RCC 7860 (cell line): Measurements from ENCODE around the gene SPNS1.
A peak's percentile ranks its signal among the peaks of the same experiment; 100 is the strongest.
"Not testable (repeated sequence)": the region's sequence is repeated elsewhere in the genome, so short reads cannot be mapped to it uniquely, and the experiment has no call there.

ENCODE experiments used
- DNase-seq: peaks from one replicate; pipeline ENCODE4 v3.0.0-alpha.2; 2015; ENCODE audit warnings: low spot score
- FAIRE-seq: peaks from 2 replicates; lab custom pipeline; 2012; peaks lifted over from hg19 to GRCh38; lab: Jason Lieb, UNC

Gene SPNS1

DNA sequence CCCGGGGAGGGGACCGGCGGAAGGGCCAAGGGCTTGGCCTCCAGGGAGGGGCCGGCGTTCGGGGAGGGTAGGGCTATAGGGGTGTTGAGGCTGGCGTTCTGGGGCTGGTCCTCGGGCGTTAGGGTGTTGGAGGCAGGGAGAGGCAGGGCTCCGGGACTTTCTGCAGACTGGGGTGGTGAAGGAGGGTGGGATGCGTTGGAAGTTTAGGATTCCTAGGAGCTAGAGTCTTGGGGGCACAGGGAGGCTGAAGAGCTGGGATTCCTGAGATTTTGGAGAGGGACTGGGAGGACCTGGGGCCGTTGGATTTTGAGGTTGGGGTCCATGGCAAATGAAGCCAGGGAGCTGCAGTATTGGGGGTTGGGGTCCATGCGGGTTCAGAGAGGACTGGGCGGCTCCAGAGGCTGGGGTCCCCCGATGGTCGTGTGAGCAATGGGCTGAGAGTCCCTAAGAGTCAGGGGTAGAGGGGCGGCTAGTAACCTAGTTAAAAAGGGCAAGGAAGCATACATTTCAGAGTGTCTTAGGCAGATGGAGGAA lies 23.1 kb upstream of the SPNS1 start:
- FAIRE-seq (no peak), DNase-seq (no peak)

- FAIRE-seq (no peak), DNase-seq (no peak)
Measured at GRCh38 chr16:28958216-28958615, 16.4 kb upstream of the SPNS1 start.

DNA sequence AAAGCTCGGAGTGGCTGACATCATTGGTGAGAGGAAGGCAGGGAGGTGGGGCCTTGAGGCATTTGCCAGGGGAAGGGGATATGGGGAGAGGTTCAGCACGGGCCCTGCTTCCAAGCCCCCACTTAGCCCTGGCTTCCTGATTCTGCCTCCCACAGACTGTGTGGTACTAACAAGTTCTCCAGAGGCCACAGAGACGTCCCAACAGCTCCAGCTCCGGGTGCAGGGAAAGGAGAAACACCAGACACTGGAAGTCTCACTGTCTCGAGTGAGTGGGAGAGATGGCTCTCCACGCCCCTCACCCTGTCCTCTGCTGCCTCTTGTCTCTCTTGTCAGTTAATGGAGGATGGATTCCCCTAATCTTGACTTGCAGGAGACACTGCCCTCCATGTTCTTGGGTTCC lies 15.7 kb upstream of the SPNS1 start:
- no peak for DNase-seq
- no peak for FAIRE-seq

GRCh38 chr16:28964072-28964471 lies 10.5 kb upstream of the SPNS1 start:
- no peak for DNase-seq
- FAIRE-seq = no peak

GRCh38 chr16:28964496-28964895 lies 10.1 kb upstream of the SPNS1 start:
- no peak for DNase-seq
- no peak for FAIRE-seq

DNA sequence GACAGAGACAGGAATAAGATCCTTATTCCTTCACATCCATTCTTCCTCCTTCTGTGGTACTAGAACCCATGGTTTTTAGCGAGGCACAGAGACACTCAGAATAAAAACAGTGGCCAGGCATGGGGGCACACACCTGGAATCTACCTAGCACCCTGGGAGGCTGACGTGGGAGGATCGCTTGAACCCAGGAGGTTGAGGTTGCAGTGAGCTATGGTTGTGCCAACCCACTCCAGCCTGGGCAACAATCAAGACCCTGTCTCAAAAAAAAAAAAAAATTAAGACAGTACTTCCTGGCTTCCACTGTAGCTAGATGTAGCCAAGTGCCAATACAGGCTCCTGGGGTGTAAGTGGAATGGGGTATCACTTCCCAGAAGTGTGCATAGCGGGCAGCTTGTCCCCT lies 7.4 kb upstream of the SPNS1 start:
- FAIRE-seq = no peak

GRCh38 chr16:28969696-28970095 lies 4.9 kb upstream of the SPNS1 start:
- not testable (repeated sequence) for FAIRE-seq, DNase-seq

More for the DNA sequence above, 7.4 kb upstream of the SPNS1 start:
- DNase-seq = no peak

GRCh38 chr16:28974007-28974436 lies 556 bp upstream of the SPNS1 start:
- FAIRE-seq (no peak), DNase-seq (peak; percentile 44)

DNA sequence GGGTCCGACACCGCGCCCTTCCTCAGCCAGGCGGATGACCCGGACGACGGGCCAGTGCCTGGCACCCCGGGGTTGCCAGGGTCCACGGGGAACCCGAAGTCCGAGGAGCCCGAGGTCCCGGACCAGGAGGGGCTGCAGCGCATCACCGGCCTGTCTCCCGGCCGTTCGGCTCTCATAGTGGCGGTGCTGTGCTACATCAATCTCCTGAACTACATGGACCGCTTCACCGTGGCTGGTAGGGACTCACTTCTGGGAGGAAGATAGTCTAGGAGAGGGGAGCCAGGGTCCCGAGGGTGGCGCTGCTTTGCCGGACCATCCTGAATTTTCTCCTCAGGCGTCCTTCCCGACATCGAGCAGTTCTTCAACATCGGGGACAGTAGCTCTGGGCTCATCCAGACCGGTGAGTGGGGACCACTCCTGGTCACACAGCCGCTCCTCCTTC lies 601 bp downstream of the SPNS1 start:
- DNase-seq (no peak), FAIRE-seq (no peak)

DNA sequence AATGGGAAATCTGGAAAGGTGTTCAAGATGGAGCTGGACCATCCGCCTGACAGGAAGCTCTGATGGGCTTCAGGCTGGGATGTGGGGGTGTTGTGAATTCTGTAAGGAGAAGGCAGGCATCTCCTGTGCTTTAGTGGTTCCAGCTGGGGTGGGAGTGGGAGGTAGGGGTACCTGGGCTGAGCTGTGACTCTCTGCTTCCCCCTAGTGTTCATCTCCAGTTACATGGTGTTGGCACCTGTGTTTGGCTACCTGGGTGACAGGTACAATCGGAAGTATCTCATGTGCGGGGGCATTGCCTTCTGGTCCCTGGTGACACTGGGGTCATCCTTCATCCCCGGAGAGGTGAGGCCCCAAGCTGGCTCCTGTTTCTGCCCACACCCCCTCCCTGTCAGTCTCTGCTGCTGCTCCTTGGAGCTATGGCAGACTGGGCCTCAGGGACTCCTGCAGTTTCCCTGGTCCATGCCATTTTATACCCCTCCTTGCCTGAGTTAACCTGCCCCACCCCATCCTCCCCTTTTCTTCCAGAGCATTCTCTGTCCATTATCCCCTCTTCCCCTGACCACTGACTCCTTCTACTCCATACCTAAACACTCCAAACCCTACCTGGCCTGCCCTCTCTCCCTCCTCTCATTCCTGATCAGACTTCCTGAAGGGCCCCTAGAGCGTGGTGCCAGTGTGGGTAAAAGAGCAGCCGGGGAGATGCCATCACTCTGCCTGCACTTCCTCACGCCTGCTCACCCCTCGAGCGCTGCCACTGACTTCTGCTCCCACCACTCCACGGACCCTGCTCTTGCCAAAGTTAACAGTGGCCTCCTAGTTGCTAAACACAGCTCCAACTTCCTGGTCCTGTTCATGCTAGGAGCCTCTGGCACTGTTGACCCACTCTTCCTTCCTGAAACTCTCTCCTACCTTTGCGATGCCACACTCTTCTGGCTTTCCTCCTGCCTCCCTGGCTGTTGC lies 3.4 kb downstream of the SPNS1 start:
- no peak for FAIRE-seq
- DNase-seq = no peak

DNA sequence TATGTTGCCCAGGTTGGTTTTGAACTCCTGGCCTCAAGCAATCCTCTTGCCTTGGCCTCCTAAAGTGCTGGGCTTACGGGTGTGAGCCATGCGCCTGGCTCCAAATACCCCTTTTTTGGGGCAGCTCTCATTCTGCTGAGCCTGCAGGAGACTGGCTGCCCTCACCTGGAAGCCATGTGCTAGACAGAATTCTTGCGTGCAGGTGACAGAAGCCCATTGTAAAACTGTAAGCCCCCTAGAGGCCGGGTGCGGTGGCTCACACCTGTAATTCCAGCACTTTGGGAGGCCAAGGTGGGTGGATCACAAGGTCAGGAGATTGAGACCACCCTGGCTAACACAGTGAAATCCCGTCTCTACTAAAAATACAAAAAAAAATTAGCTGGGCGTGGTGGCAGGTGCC lies 5.8 kb downstream of the SPNS1 start:
- not testable (repeated sequence) for DNase-seq, FAIRE-seq

GRCh38 chr16:28980929-28981328 lies 6.4 kb downstream of the SPNS1 start:
- DNase-seq = no peak
- no peak for FAIRE-seq

- DNase-seq = peak; percentile 21
Measured at GRCh38 chr16:28981517-28981916, 6.9 kb downstream of the SPNS1 start.

GRCh38 chr16:28982418-28982817 lies 7.8 kb downstream of the SPNS1 start:
- no peak for DNase-seq
- no peak for FAIRE-seq

More at GRCh38 chr16:28981517-28981916, 6.9 kb downstream of the SPNS1 start:
- no peak for FAIRE-seq

DNA sequence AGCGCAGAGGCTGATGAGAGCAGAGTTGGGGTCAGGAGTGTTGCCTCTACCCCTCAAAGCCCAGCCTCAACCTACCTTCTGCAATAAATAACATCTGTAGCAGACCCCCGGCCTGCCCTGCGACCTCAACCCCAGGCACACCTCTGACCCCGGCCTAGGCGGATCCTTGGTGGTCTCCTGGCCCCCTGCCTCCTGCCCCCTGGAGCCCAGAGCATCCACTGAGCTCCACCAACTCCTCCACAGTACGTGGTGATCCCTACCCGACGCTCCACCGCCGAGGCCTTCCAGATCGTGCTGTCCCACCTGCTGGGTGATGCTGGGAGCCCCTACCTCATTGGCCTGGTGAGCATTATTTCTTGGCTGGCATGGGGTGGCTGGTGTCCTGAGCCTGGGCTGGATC lies 8.4 kb downstream of the SPNS1 start:
- DNase-seq = no peak
- FAIRE-seq = no peak

DNA sequence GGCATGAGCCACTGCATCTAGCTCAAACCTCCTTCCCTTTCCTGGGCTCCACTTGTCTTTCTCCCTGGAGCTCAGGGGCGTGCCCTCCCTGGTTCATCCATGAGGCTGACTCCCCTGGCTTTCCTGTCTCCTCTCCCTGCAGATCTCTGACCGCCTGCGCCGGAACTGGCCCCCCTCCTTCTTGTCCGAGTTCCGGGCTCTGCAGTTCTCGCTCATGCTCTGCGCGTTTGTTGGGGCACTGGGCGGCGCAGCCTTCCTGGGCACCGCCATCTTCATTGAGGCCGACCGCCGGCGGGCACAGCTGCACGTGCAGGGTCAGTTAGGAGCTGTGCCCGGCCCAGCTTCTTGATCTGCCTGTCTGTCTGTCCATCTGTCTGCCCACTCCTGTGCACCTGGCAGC lies 9.1 kb downstream of the SPNS1 start:
- DNase-seq = no peak
- FAIRE-seq = no peak

DNA sequence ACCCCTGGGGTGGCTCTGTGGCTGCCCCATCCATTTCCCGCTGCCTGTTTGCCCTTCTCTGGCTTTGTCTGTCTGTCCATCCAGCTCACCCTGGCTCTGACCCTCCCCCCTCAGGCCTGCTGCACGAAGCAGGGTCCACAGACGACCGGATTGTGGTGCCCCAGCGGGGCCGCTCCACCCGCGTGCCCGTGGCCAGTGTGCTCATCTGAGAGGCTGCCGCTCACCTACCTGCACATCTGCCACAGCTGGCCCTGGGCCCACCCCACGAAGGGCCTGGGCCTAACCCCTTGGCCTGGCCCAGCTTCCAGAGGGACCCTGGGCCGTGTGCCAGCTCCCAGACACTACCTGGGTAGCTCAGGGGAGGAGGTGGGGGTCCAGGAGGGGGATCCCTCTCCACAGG lies 9.5 kb downstream of the SPNS1 start:
- DNase-seq (no peak), FAIRE-seq (no peak)

GRCh38 chr16:28984619-28985135 lies 10.1 kb downstream of the SPNS1 start, which contains the start of gene LAT:
Gene LAT, plus strand, starts transcription at chr16:28985052. Its CDS starts 366 bp downstream, at chr16:28985418.
- FAIRE-seq (no peak), DNase-seq (no peak)

- no peak for DNase-seq
- FAIRE-seq = no peak
Measured at GRCh38 chr16:28985211-28986041, 10.8 kb downstream of the SPNS1 start.

DNA sequence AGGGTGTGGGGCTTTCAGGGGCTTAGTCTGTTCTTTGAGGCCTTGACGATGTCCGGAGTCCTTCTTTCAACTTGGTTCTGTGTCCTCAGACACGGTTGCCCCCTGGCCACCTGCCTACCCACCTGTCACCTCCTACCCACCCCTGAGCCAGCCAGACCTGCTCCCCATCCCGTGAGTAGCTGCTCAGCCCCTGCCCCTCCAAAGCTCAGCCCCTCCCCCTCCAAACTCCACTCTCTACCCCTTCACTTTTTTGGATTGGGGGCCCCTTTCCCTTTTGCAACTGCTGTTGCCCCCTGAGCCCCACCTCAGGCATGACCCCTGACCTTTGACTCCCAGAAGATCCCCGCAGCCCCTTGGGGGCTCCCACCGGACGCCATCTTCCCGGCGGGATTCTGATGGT lies 11.5 kb downstream of the SPNS1 start:
- FAIRE-seq = no peak

GRCh38 chr16:28986492-28986891 lies 11.9 kb downstream of the SPNS1 start:
- no peak for DNase-seq
- no peak for FAIRE-seq

More for the DNA sequence above, 11.5 kb downstream of the SPNS1 start:
- DNase-seq = no peak
